Suprapubic skin (tissue), 4 donors: ENCODE results near the gene S100A14. TPM values are rescaled to one million over a fixed set of nuclear protein-coding genes. Genes with fewer than 3 reads are reported as not detected.
A peak's percentile ranks its signal among the peaks of the same experiment; 100 is the strongest.

Experiments
- DNase-seq, 2 donors: peaks; one replicate each; pipeline ENCODE4 v3.0.0-alpha.2; 2019; ENCODE audit warnings: low spot score in 2 of 2
- H3K27ac ChIP-seq: fragments of 200-600 bp; sonication (generic); one replicate; pipeline ENCODE4 v1.5.1; 2019
- H3K27me3 ChIP-seq: fragments of 200-600 bp; sonication (generic); one replicate; pipeline ENCODE4 v1.5.1; 2019
- H3K36me3 ChIP-seq: fragments of 200-600 bp; sonication (generic); one replicate; pipeline ENCODE4 v1.5.1; 2019
- H3K4me1 ChIP-seq: fragments of 200-600 bp; sonication (generic); one replicate; pipeline ENCODE4 v1.5.1; 2019
- H3K4me3 ChIP-seq: fragments of 200-600 bp; sonication (generic); one replicate; pipeline ENCODE4 v1.5.1; 2019; ENCODE audit warnings: mild to moderate bottlenecking
- H3K9me3 ChIP-seq: fragments of 200-600 bp; sonication (generic); one replicate; pipeline ENCODE4 v1.5.1; 2019
- EP300 ChIP-seq: sonication (generic); formaldehyde crosslinking; IDR thresholded peaks from one replicate; pipeline ENCODE4 v1.6.1; 2017; ENCODE audit warnings: antibody characterized with exemption
- POLR2A ChIP-seq, 2 donors: fragments of 450-650 bp; IDR thresholded peaks; one replicate each; pipeline ENCODE4 v1.6.1; 2017; ENCODE audit warnings: antibody characterized with exemption in 2 of 2, mild to moderate bottlenecking in 2 of 2, moderate library complexity in 2 of 2
- POLR2AphosphoS5 ChIP-seq, 3 donors: sonication (generic); formaldehyde crosslinking; IDR thresholded peaks; one replicate each; pipeline ENCODE4 v1.6.1; 2017; ENCODE audit warnings: antibody characterized with exemption in 3 of 3
- WGBS: methylation state at CpG from one replicate; pipeline ENCODE4 v1.1.5; 2018; 5-methylcytosine and 5-hydroxymethylcytosine counted together
- total RNA-seq, 4 donors: library from RNA; depleted of rRNA; stranded (reverse); fragments of >200 nt; gene quantifications; one replicate each; pipeline ENCODE4 v1.1.0, GENCODE V29; 2016
- TF ChIP-seq, protein P1 (sequence below), 2 donors: fragments of 200-600 bp in 1 of 2; fragments of 450-650 bp in 1 of 2; sonication (generic) in 1 of 2; IDR thresholded peaks; one replicate each; pipeline ENCODE4 v1.5.1; 2016 to 2019; ENCODE audit warnings: antibody characterized with exemption in 2 of 2, mild to moderate bottlenecking in 1 of 2, moderate library complexity in 1 of 2

The S100A14 gene
- total RNA-seq, 4 donors from 2014 or later = 252 to 555 (median 445) TPM

DNA sequence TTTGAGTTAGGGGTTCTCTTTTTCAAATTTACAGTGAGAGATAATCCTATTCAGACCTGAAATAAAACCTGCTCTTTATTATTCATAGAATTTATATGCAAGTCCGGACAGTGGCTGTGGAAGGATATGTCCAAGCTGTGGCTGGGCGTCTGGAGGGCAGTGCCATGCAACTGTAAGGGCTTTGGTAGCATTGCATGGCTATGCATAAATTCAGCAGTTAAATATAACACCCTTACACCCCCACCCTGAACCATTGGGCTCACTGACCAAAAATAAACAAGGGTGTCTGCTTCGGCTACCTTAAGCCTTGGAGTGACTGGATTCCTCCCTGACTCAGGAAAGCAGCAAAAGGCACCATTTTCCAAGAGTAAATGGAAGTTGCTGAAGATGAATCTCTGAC lies 23.2 kb upstream of the S100A14 start:
- Histone ChIP-seq H3K36me3 (peaks cover 81% of the 10 kb centered on the region), H3K4me1 (peaks cover 26% of the 10 kb centered on the region)
- WGBS = 96% methylated on average over 3 of the region's 3 CpGs

DNA sequence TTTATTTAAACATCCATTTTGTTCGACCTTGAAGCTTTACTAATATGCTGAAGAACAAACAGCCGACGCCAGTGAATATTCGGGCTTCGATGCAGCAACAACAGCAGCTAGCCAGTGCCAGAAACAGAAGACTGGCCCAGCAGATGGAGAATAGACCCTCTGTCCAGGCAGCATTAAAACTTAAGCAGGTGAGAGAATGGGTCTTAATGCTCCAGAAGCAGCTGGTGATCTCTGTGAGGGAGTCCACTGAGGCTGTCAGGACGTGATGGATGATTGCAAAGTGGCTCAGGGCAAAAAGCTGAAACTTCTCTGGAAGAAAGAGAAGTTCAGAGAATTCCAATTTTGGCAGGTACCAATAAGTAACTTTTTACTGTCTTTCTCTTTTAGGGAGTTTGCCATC lies 22.1 kb upstream of the S100A14 start:
- 87% methylated on average over 6 of the region's 6 CpGs for WGBS
- H3K27ac ChIP-seq = no peak overlapping the region
- H3K9me3 ChIP-seq = no peaks in the 10 kb centered on the region
- H3K27me3 ChIP-seq = no peaks in the 10 kb centered on the region
- H3K36me3 ChIP-seq = peaks cover 71% of the 10 kb centered on the region
- no peak overlapping the region for H3K4me3 ChIP-seq
- no peak for TF ChIP-seq POLR2AphosphoS5 (IDR thresholded peaks at IDR 0.05)
- TF ChIP-seq, protein P1, sequence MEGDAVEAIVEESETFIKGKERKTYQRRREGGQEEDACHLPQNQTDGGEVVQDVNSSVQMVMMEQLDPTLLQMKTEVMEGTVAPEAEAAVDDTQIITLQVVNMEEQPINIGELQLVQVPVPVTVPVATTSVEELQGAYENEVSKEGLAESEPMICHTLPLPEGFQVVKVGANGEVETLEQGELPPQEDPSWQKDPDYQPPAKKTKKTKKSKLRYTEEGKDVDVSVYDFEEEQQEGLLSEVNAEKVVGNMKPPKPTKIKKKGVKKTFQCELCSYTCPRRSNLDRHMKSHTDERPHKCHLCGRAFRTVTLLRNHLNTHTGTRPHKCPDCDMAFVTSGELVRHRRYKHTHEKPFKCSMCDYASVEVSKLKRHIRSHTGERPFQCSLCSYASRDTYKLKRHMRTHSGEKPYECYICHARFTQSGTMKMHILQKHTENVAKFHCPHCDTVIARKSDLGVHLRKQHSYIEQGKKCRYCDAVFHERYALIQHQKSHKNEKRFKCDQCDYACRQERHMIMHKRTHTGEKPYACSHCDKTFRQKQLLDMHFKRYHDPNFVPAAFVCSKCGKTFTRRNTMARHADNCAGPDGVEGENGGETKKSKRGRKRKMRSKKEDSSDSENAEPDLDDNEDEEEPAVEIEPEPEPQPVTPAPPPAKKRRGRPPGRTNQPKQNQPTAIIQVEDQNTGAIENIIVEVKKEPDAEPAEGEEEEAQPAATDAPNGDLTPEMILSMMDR (IDR thresholded peaks at IDR 0.05) = no peak
- no peak for TF ChIP-seq EP300
- TF ChIP-seq POLR2A (IDR thresholded peaks at IDR 0.05) = no peak
- no peak for DNase-seq
- H3K4me1 ChIP-seq = peaks cover 29% of the 10 kb centered on the region

More for the DNA sequence above, 23.2 kb upstream of the S100A14 start:
- H3K4me3 ChIP-seq = no peak overlapping the region
- H3K9me3 ChIP-seq = no peaks in the 10 kb centered on the region
- H3K27me3 ChIP-seq = no peaks in the 10 kb centered on the region
- TF ChIP-seq POLR2AphosphoS5 (IDR thresholded peaks at IDR 0.05) (no peak), EP300 (no peak), POLR2A (IDR thresholded peaks at IDR 0.05) (no peak)
- TF ChIP-seq, protein P1 (IDR thresholded peaks at IDR 0.05) = no peak
- H3K27ac ChIP-seq = no peak overlapping the region
- DNase-seq = no peak

DNA sequence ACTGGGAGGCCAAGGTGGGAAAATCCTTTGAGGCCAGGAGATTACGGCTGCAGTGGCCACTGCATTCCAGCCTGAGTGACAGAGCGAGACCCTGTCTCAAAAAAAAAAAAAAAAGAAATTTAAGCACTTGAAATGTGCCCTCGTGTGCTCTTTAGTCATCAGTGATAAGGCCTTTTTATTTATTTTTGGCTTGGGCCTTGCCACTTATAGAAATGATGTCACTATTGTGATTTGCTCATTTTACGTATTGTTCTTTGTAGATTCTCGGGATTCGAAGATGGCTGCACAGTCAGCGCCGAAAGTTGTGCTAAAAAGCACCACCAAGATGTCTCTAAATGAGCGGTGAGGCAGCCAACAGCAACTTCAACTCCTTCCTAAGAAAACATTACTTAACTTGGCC lies 20.2 kb upstream of the S100A14 start:
- no peak overlapping the region for H3K4me3 ChIP-seq
- DNase-seq = no peak
- H3K27me3 ChIP-seq = no peaks in the 10 kb centered on the region
- no peak for TF ChIP-seq POLR2AphosphoS5 (IDR thresholded peaks at IDR 0.05)
- no peak for TF ChIP-seq POLR2A (IDR thresholded peaks at IDR 0.05)
- TF ChIP-seq, protein P1 (IDR thresholded peaks at IDR 0.05) = no peak
- TF ChIP-seq EP300 = no peak
- H3K4me1 ChIP-seq = peaks cover 37% of the 10 kb centered on the region
- H3K27ac ChIP-seq = no peak overlapping the region
- WGBS = 96% methylated on average over 9 of the region's 9 CpGs
- no peaks in the 10 kb centered on the region for H3K9me3 ChIP-seq
- peaks cover 52% of the 10 kb centered on the region for H3K36me3 ChIP-seq

DNA sequence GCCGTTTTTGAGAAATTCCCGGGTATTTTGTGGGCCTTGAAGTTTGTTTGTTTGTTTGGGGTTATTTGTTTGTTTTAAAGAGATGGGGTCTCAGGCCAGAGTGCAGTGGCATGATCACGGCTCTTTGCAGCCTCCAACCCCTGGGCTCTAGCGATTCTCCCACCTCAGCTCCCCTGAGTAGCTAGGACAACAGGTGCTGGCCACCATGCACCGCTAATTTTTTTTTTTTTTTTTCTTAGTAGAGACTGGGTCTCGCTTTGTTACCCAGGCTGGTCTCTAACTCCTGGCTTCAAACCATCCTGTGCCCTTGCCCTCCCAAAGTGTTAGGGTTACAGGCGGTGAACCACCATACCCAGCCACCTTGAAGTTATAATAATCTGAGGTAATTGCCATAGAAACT lies 19.7 kb upstream of the S100A14 start:
- Histone ChIP-seq H3K27ac (peak overlapping the region; percentile 100), H3K9me3 (no peaks in the 10 kb centered on the region), H3K27me3 (no peaks in the 10 kb centered on the region), H3K4me3 (peak overlapping the region; percentile 87), H3K36me3 (peaks cover 47% of the 10 kb centered on the region), H3K4me1 (peaks cover 37% of the 10 kb centered on the region)
- DNase-seq = no peak
- WGBS = 87% methylated on average over 7 of the region's 7 CpGs
- TF ChIP-seq, protein P1 (IDR thresholded peaks at IDR 0.05) = no peak
- TF ChIP-seq EP300 (no peak), POLR2A (IDR thresholded peaks at IDR 0.05) (no peak), POLR2AphosphoS5 (IDR thresholded peaks at IDR 0.05) (no peak)

DNA sequence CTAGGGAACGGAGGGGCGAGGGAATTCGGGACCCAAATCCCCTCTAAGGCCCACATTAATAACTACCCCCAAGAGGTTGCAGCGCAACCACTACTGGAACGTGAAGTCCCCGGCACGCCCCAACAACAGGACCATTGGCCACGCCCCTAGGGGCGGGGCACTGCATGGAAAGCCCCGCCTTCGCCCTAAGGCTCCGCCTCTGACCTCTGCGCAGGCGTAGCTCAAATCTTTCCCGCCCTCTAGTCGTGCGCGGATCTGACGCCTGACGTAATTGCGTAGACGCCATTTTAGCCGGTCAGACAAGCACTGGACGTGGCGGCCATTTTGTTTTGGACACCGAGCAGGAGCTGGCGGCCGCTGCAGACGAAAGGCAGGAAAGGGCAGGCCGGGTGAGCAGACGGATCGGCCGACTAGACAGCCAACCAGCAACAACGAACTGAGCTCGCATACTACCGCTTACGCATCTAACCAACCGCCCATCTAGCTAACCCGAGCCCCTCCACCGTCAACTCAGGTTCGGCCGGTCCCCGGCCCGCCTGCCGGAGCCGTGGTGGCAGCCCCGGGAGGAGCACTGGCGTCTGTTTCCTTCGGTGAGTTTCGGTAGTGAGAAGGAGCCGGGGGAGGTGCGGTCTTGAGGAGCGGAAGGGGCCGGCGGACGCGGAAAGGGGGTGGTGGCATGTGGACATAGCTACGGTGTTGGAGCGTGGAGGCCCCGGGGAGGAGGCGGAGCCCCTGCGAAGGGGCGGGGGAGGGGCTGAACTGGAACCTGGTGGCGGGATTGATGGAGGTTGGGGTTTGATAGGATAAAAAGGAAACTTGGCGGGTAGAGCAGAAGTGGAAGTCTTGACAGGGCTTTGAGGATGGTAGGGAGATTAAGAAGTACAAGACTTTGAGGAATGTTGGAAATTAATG lies 17.9 kb upstream of the S100A14 start, which contains the start of gene CHTOP:
Gene CHTOP (plus strand): TSS at position 313 of the 912 bp plus-strand sequence. CDS start 2,523 bp downstream, outside the sequence.
- Histone ChIP-seq H3K9me3 (no peaks in the 10 kb centered on the region), H3K4me3 (peak within 1 kb of the TSS; percentile 87), H3K4me1 (peaks cover 47% of the 10 kb centered on the region), H3K27me3 (no peaks in the 10 kb centered on the region), H3K36me3 (peaks cover 29% of the 10 kb centered on the region), H3K27ac (peak within 1 kb of the TSS; percentile 100)
- DNase-seq = peak; percentile 99
- WGBS = under 1% methylated on average over 57 of the region's 65 CpGs
- peak; percentile 59 to 91 (median 86) for TF ChIP-seq POLR2AphosphoS5 (IDR thresholded peaks at IDR 0.05)
- TF ChIP-seq, protein P1 (IDR thresholded peaks at IDR 0.05) = no peak
- no peak for TF ChIP-seq EP300
- peak; percentile 73 to 77 for TF ChIP-seq POLR2A (IDR thresholded peaks at IDR 0.05)
